Endothelial cell of umbilical vein (primary cell): Measurements from ENCODE around the gene SORCS3. TPM values are rescaled to one million over a fixed set of nuclear protein-coding genes. Genes with fewer than 3 reads are reported as not detected.

Source experiments
- BruUV-seq: library from RNA; stranded (reverse); fragments of 400-500 nt; replicated peaks from 2 replicates; lab custom pipeline; 2021; lab: Mats Ljungman, UMichigan
- CTCF ChIA-PET: fragments of 300-600, 350-600 bp; sonication (Branson Sonifier 250); formaldehyde crosslinking; loops from one replicate; lab custom pipeline; 2021; ENCODE audit warnings: antibody characterized with exemption, inconsistent platforms; lab: Charles Lee
- POLR2A ChIA-PET: fragments of 300-600, 350-600 bp; sonication (Branson Sonifier 250); formaldehyde crosslinking; loops from one replicate; lab custom pipeline; 2021; ENCODE audit warnings: antibody characterized with exemption, inconsistent platforms; lab: Charles Lee
- DNase-seq: peaks from one replicate; pipeline ENCODE4 v3.0.0-alpha.2; 2011; ENCODE audit warnings: low read depth, low spot score
- FAIRE-seq: peaks from 2 replicates; lab custom pipeline; 2011; peaks lifted over from hg19 to GRCh38; lab: Jason Lieb, UNC
- H2AFZ ChIP-seq: 2 replicates; pipeline ENCODE4 v1.6.0; 2012; ENCODE audit warnings: low read depth, low read length, control low read depth, inconsistent platforms
- H3K27ac ChIP-seq: 2 replicates; pipeline ENCODE4 v1.5.1; 2011; ENCODE audit warnings: low read depth, mild to moderate bottlenecking, control low read depth, low read length, moderate library complexity; ENCODE audit not compliant: insufficient read depth
- H3K27me3 ChIP-seq, 2 experiments: 2 replicates each; pipeline versions ENCODE4 v1.6.0 to v1.6.1; 2011; ENCODE audit warnings: low read length in 2 of 2, mixed read lengths in 1 of 2; ENCODE audit not compliant: control insufficient read depth in 2 of 2, insufficient read depth in 2 of 2
- H3K36me3 ChIP-seq, 2 experiments: 2 replicates in 1 of 2; 3 replicates in 1 of 2; pipeline ENCODE4 v1.5.1; 2011; ENCODE audit warnings: low read length in 2 of 2, mild to moderate bottlenecking in 1 of 2, moderate library complexity in 1 of 2; ENCODE audit not compliant: control insufficient read depth in 2 of 2, insufficient read depth in 2 of 2; ENCODE audit errors: extremely low read depth in 1 of 2
- H3K4me1 ChIP-seq: 3 replicates; pipeline ENCODE4 v1.5.1; 2011; ENCODE audit warnings: mild to moderate bottlenecking, low read length; ENCODE audit not compliant: control insufficient read depth, insufficient read depth; ENCODE audit errors: extremely low read depth
- H3K4me2 ChIP-seq: 2 replicates; pipeline ENCODE4 v1.6.1; 2011; ENCODE audit warnings: low read length, control low read depth, mixed read lengths; ENCODE audit not compliant: insufficient read depth
- H3K4me3 ChIP-seq, 3 experiments: fragments of 200-600 bp in 1 of 3; sonication (generic), shearing (Covaris generic) in 1 of 3; replicated peaks in 1 of 3; 2 replicates each; pipeline ENCODE4 v1.5.1; 2011 to 2016; ENCODE audit warnings: control low read depth in 3 of 3, low read length in 3 of 3, mild to moderate bottlenecking in 2 of 3, inconsistent platforms in 1 of 3, low read depth in 1 of 3, moderate library complexity in 1 of 3; ENCODE audit not compliant: insufficient read depth in 1 of 3
- H3K79me2 ChIP-seq: 2 replicates; pipeline ENCODE4 v1.6.0; 2012; ENCODE audit warnings: low read length, inconsistent platforms; ENCODE audit not compliant: control insufficient read depth, insufficient read depth
- H3K9ac ChIP-seq: replicated peaks from 2 replicates; pipeline ENCODE3; 2011; ENCODE audit warnings: low read length, control low read depth; ENCODE audit not compliant: insufficient read depth; ENCODE audit errors: extremely low read depth
- H3K9me1 ChIP-seq: replicated peaks from 3 replicates; pipeline ENCODE4 v1.6.0; 2011; ENCODE audit warnings: mild to moderate bottlenecking, low read length; ENCODE audit not compliant: control insufficient read depth, insufficient read depth; ENCODE audit errors: extremely low read depth
- H3K9me3 ChIP-seq: replicated peaks from 2 replicates; pipeline ENCODE4 v1.5.1; 2012; ENCODE audit warnings: low read length, inconsistent platforms; ENCODE audit not compliant: control insufficient read depth, insufficient read depth
- H4K20me1 ChIP-seq: replicated peaks from 2 replicates; pipeline ENCODE3; 2011; ENCODE audit warnings: mild to moderate bottlenecking, low read length; ENCODE audit not compliant: control insufficient read depth, insufficient read depth; ENCODE audit errors: extremely low read depth
- EZH2 ChIP-seq: IDR thresholded peaks from 2 replicates; pipeline ENCODE4 v1.6.1; 2012; ENCODE audit warnings: borderline replicate concordance, low read depth, mild to moderate bottlenecking, moderate library complexity, low read length, inconsistent platforms; ENCODE audit not compliant: severe bottlenecking
- FOS ChIP-seq: IDR thresholded peaks from 2 replicates; pipeline ENCODE4 v1.6.1; 2011; ENCODE audit warnings: mild to moderate bottlenecking, low read length, moderate library complexity, borderline replicate concordance; ENCODE audit not compliant: insufficient read depth
- GATA2 ChIP-seq: IDR thresholded peaks from 2 replicates; pipeline ENCODE4 v1.7.0; 2011; ENCODE audit warnings: low read depth, mild to moderate bottlenecking, moderate library complexity, mixed read lengths, low read length; ENCODE audit not compliant: insufficient read length, insufficient read depth
- JUN ChIP-seq: IDR thresholded peaks from 2 replicates; pipeline ENCODE4 v1.6.1; 2011; ENCODE audit warnings: borderline replicate concordance, low read depth; ENCODE audit not compliant: insufficient read length, insufficient read depth
- MYC ChIP-seq: IDR thresholded peaks from one replicate; pipeline ENCODE4 v1.6.1; 2011; ENCODE audit warnings: mild to moderate bottlenecking, low read depth, low read length
- POLR2A ChIP-seq: IDR thresholded peaks from 2 replicates; pipeline ENCODE4 v1.6.1; 2012; ENCODE audit warnings: low read depth, mild to moderate bottlenecking, control low read depth, low read length
- POLR2AphosphoS5 ChIP-seq: IDR thresholded peaks from 2 replicates; pipeline ENCODE4 v1.6.1; 2012; ENCODE audit warnings: low read depth, mild to moderate bottlenecking, control low read depth, low read length, moderate library complexity; ENCODE audit not compliant: insufficient read depth
- dilution Hi-C: fragments of 300-500 bp; cut with MboI; formaldehyde crosslinking; loops from one replicate; pipeline ENCODE4 v1.15.0; 2019; ENCODE audit warnings: low sequenced_read_pairs; ENCODE audit not compliant: extremely low pct_ligation_motif_present
- intact Hi-C: fragments of 100-400 bp; cut with micrococcal nuclease; formaldehyde crosslinking; loops from one replicate; pipeline ENCODE4 v1.10.0; 2022
- polyA plus RNA-seq, 4 experiments: library from polyadenylated mRNA; depleted of rRNA in 3 of 4; stranded (reverse) in 3 of 4; unstranded in 1 of 4; fragments of >200 nt; gene quantifications; 2 replicates each; pipeline versions ENCODE4 v1.2.1 to v1.2.3, GENCODE V29; 2011 to 2012; ENCODE audit warnings: missing spikeins in 1 of 4
- total RNA-seq: library from RNA; stranded (reverse); gene quantifications from 2 replicates; pipeline ENCODE4 v1.2.3, GENCODE V29; 2021
- TF ChIP-seq, protein P1 (sequence below), 2 donors: IDR thresholded peaks; 1 replicate in 1 of 2; 2 replicates in 1 of 2; pipeline ENCODE4 v1.5.1; 2011; ENCODE audit warnings: low read length in 2 of 2, mild to moderate bottlenecking in 2 of 2, moderate library complexity in 2 of 2, control low read depth in 1 of 2, inconsistent platforms in 1 of 2, low read depth in 1 of 2; ENCODE audit not compliant: insufficient read depth in 1 of 2; ENCODE audit errors: extremely low read depth in 1 of 2
- TF ChIP-seq, protein P2 (sequence below): IDR thresholded peaks from 2 replicates; pipeline ENCODE4 v1.6.1; 2011; ENCODE audit not compliant: insufficient read depth, insufficient read length

SORCS3 gene
- total and polyA plus RNA-seq, 2 donors (not counting 3 experiments of a cell fraction or from before 2014, with no cell fraction given): not detected

DNA sequence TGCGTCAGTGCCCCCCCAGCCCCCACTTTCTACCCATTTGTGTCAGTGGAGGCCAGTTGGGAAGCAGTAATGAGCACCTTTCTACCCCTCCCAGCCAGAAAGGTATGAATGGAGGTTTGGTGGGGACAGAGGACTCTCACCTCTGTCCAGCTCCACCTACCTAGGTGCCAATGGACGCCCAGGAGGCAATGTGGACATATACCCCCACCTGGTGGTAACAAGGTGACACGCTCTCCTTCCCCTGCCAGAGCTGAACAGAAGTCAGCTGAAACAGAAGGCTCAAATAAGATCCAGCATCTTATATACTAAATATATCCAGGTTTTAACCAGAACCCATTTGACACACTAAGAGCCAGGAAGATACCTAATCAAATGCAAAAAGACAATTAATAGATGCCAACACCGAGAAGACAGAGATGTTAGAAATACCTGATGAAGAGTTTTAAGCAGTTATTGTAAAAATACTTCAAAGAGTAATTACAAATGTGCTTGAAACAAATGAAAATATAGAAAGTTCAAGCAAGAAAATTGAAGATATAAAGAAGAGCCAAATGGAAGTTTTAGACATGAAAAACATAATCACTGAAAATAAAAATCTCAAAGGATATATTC is 18.4 kb upstream of the SORCS3 start:
- Histone ChIP-seq H3K27ac (no peak overlapping the region), H3K4me2 (no peak overlapping the region), H3K9me3 (no peaks in the 10 kb centered on the region), H3K27me3 (no peaks in the 10 kb centered on the region), H4K20me1 (no peaks in the 10 kb centered on the region), H3K4me1 (no peaks in the 10 kb centered on the region), H3K79me2 (no peaks in the 10 kb centered on the region), H3K36me3 (no peaks in the 10 kb centered on the region), H3K4me3 (no peak overlapping the region), H3K9me1 (no peaks in the 10 kb centered on the region), H3K9ac (no peak overlapping the region), H2AFZ (no peak overlapping the region)
- CTCF ChIA-PET: interaction anchor here (1.1 kb wide), 1 partner anchor 349 kb away, joined by 4 read pairs; no protein-coding TSS in a partner anchor
- POLR2A ChIA-PET: no interaction called here
- no peak for DNase-seq
- TF ChIP-seq EZH2: no peak
- TF ChIP-seq, protein P1, sequence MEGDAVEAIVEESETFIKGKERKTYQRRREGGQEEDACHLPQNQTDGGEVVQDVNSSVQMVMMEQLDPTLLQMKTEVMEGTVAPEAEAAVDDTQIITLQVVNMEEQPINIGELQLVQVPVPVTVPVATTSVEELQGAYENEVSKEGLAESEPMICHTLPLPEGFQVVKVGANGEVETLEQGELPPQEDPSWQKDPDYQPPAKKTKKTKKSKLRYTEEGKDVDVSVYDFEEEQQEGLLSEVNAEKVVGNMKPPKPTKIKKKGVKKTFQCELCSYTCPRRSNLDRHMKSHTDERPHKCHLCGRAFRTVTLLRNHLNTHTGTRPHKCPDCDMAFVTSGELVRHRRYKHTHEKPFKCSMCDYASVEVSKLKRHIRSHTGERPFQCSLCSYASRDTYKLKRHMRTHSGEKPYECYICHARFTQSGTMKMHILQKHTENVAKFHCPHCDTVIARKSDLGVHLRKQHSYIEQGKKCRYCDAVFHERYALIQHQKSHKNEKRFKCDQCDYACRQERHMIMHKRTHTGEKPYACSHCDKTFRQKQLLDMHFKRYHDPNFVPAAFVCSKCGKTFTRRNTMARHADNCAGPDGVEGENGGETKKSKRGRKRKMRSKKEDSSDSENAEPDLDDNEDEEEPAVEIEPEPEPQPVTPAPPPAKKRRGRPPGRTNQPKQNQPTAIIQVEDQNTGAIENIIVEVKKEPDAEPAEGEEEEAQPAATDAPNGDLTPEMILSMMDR (IDR thresholded peaks at IDR 0.05; ENCODE audit: extremely low read depth in 1 of 2, insufficient read depth in 1 of 2, low read depth in 1 of 2, low read length in 2 of 2): no peak
- dilution Hi-C loops (no loop called here), intact Hi-C loops (no loop called here)
- FAIRE-seq: no peak
- BruUV-seq: no TSS peak

DNA sequence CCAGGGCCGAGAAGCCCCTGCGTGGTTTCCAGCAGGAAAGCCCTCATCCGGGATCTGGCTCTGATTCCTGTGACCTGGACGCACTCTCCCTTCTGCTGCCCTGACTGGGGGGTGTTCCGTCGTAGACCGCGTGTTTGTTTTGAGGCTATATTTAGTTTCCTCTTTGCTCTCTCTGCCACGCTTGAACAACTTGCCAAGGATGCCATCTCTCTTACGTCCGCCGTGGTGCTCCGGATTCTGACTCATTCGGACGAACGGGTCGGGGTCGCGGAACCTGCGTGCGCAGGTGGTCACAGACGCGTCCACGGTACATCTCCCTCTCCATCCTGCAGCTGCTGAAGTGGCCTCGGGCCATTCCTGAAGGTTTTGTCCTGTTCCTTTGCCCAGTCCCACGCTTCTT is 10.4 kb upstream of the SORCS3 start:
- no peaks in the 10 kb centered on the region for H4K20me1 ChIP-seq
- no TSS peak for BruUV-seq
- H2AFZ ChIP-seq: no peak overlapping the region
- no peak overlapping the region for H3K4me3 ChIP-seq
- POLR2A ChIA-PET: no interaction called here
- H3K9me1 ChIP-seq: no peaks in the 10 kb centered on the region
- H3K27me3 ChIP-seq: no peaks in the 10 kb centered on the region
- FAIRE-seq (no peak), DNase-seq (no peak)
- dilution Hi-C loops (no loop called here), intact Hi-C loops (no loop called here)
- no peaks in the 10 kb centered on the region for H3K9me3 ChIP-seq
- H3K36me3 ChIP-seq: no peaks in the 10 kb centered on the region
- no peak overlapping the region for H3K27ac ChIP-seq
- CTCF ChIA-PET: no interaction called here
- H3K9ac ChIP-seq: no peak overlapping the region
- TF ChIP-seq EZH2 (no peak), FOS (no peak), POLR2AphosphoS5 (no peak), GATA2 (no peak), MYC (no peak), POLR2A (no peak), JUN (no peak)
- TF ChIP-seq, protein P2, sequence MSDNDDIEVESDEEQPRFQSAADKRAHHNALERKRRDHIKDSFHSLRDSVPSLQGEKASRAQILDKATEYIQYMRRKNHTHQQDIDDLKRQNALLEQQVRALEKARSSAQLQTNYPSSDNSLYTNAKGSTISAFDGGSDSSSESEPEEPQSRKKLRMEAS: no peak
- TF ChIP-seq, protein P1 (IDR thresholded peaks at IDR 0.05; ENCODE audit: extremely low read depth in 1 of 2, insufficient read depth in 1 of 2, low read depth in 1 of 2, low read length in 2 of 2): no peak
- no peaks in the 10 kb centered on the region for H3K79me2 ChIP-seq
- H3K4me2 ChIP-seq: no peak overlapping the region
- no peaks in the 10 kb centered on the region for H3K4me1 ChIP-seq
